Upper lobe of left lung (tissue), 6 donors: Measurements from ENCODE around the gene CRYBB2. TPM values are rescaled to one million over a fixed set of nuclear protein-coding genes. Genes with fewer than 3 reads are reported as not detected.
A peak's percentile ranks its signal among the peaks of the same experiment; 100 is the strongest.
"Not testable (repeated sequence)": the region's sequence is repeated elsewhere in the genome, so short reads cannot be mapped to it uniquely, and the experiment has no call there.

Source experiments
- ATAC-seq, 2 donors: fragments of 200-7000 bp; cut with Tn5 transposase; one replicate each; pipeline ENCODE4 v1.9.1; 2022; ENCODE audit warnings: mild to moderate bottlenecking in 2 of 2, moderate library complexity in 2 of 2; ENCODE audit not compliant: low FRiP score in 2 of 2
- DNase-seq, 2 donors: peaks; one replicate each; pipeline ENCODE4 v3.0.0-alpha.2; 2019 to 2020
- H3K27ac ChIP-seq, 4 donors: fragments of 200-600 bp; sonication (generic); one replicate each; pipeline ENCODE4 v1.5.1; 2016 to 2019
- H3K27me3 ChIP-seq, 4 donors: fragments of 200-600 bp; sonication (generic); one replicate each; pipeline ENCODE4 v1.5.1; 2017 to 2019
- H3K36me3 ChIP-seq, 4 donors: fragments of 200-600 bp; sonication (generic); one replicate each; pipeline ENCODE4 v1.5.1; 2016 to 2019
- H3K4me1 ChIP-seq, 4 donors: fragments of 200-600 bp; sonication (generic); one replicate each; pipeline ENCODE4 v1.5.1; 2018 to 2019
- H3K4me3 ChIP-seq, 4 donors: fragments of 200-600 bp; sonication (generic); one replicate each; pipeline ENCODE4 v1.5.1; 2017 to 2019; ENCODE audit warnings: mild to moderate bottlenecking in 2 of 4, moderate library complexity in 1 of 4
- H3K9me3 ChIP-seq, 4 donors: fragments of 200-600 bp; sonication (generic); one replicate each; pipeline ENCODE4 v1.5.1; 2018 to 2019
- EP300 ChIP-seq, 4 donors: sonication (generic); formaldehyde crosslinking; IDR thresholded peaks; one replicate each; pipeline ENCODE4 v1.5.1; 2017; ENCODE audit warnings: antibody characterized with exemption in 4 of 4, control low read depth in 2 of 4
- POLR2A ChIP-seq, 4 donors: fragments of 450-650 bp; IDR thresholded peaks; one replicate each; pipeline ENCODE4 v1.5.1; 2016 to 2017; ENCODE audit warnings: antibody characterized with exemption in 4 of 4, mild to moderate bottlenecking in 2 of 4
- POLR2AphosphoS5 ChIP-seq, 2 donors: sonication (generic); formaldehyde crosslinking; IDR thresholded peaks; one replicate each; pipeline ENCODE4 v1.5.1; 2017; ENCODE audit warnings: antibody characterized with exemption in 2 of 2
- WGBS, 2 donors: methylation state at CpG; one replicate each; pipeline ENCODE4 v1.1.5; 2017 to 2018; 5-methylcytosine and 5-hydroxymethylcytosine counted together
- total RNA-seq, 6 donors: library from RNA; depleted of rRNA in 4 of 6; stranded (reverse); fragments of >200 nt in 4 of 6; gene quantifications; one replicate each; pipeline versions ENCODE4 v1.1.0 to v1.2.1, GENCODE V29; 2016 to 2021
- TF ChIP-seq, protein P1 (sequence below), 6 experiments: fragments of 450-650 bp in 4 of 6; fragments of 200-600 bp in 2 of 6; sonication (generic) in 2 of 6; IDR thresholded peaks; one replicate each; pipeline ENCODE4 v1.5.1; 2016 to 2019; ENCODE audit warnings: antibody characterized with exemption in 6 of 6
- donor health status: DM: no; HTN: no; CAD: no; lungs with moderate emphysema.
- donor health status: DM: no; HTN: yes; CAD: no; lungs with severe emphysema.

CRYBB2 gene
- total RNA-seq, 6 donors from 2014 or later = 0.30 TPM; not detected in 5

DNA sequence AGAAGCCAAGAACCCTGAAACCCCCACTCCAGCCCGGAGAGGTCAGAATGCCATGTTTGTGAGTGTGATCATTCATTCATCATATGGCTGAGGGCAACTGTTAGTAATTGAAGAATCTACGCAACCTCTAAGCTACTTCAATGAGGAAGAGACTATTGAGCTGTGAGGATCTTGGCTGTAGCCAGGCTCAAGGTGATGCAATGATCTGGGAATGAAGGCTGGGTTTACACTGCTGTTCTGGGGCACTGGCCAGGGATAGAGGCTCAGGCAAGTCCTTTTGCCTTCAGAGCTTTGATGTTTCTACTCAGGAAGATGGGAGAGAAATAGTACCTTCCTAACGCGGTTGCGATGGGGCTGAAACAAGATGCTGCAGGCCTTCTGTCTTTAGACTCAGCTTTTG lies 12.9 kb downstream of the CRYBB2 start:
- Histone ChIP-seq H3K27me3 (no peaks in the 10 kb centered on the region), H3K4me3 (no peak overlapping the region), H3K4me1 (peaks cover 0 to 6% (median 2%) of the 10 kb centered on the region in 4 donors), H3K27ac (no peak overlapping the region), H3K36me3 (no peaks in the 10 kb centered on the region), H3K9me3 (no peaks in the 10 kb centered on the region)
- 72 to 82% methylated on average over 5 of the region's 5 CpGs for WGBS, 2 donors
- DNase-seq (no peak), ATAC-seq (no peak)
- no peak for TF ChIP-seq EP300 (IDR thresholded peaks at IDR 0.05)
- no peak for TF ChIP-seq POLR2AphosphoS5 (IDR thresholded peaks at IDR 0.05)
- TF ChIP-seq, protein P1, sequence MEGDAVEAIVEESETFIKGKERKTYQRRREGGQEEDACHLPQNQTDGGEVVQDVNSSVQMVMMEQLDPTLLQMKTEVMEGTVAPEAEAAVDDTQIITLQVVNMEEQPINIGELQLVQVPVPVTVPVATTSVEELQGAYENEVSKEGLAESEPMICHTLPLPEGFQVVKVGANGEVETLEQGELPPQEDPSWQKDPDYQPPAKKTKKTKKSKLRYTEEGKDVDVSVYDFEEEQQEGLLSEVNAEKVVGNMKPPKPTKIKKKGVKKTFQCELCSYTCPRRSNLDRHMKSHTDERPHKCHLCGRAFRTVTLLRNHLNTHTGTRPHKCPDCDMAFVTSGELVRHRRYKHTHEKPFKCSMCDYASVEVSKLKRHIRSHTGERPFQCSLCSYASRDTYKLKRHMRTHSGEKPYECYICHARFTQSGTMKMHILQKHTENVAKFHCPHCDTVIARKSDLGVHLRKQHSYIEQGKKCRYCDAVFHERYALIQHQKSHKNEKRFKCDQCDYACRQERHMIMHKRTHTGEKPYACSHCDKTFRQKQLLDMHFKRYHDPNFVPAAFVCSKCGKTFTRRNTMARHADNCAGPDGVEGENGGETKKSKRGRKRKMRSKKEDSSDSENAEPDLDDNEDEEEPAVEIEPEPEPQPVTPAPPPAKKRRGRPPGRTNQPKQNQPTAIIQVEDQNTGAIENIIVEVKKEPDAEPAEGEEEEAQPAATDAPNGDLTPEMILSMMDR (IDR thresholded peaks at IDR 0.05) = no peak
- no peak for TF ChIP-seq POLR2A (IDR thresholded peaks at IDR 0.05)

DNA sequence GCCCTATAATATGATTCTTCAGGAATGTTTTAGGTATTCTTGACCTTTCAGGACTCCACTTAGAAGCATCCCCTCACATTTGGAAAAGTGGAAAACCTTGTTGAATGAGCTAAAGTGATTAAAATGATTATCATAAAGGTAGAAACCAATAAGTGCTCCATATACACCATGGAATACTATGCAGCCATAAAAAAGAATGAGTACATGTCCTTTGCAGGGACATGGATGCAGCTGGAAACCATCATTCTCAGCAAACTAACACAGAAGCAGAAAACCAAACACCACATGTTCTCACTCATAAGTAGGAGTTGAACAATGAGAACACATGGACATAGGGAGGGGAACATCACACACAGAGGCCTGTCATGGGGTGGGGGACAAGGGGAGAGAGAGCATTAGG lies 14.3 kb downstream of the CRYBB2 start:
- H3K27me3 ChIP-seq, H3K36me3 ChIP-seq, H3K4me1 ChIP-seq, ATAC-seq, H3K4me3 ChIP-seq, H3K27ac ChIP-seq, H3K9me3 ChIP-seq, DNase-seq: not testable (repeated sequence)

DNA sequence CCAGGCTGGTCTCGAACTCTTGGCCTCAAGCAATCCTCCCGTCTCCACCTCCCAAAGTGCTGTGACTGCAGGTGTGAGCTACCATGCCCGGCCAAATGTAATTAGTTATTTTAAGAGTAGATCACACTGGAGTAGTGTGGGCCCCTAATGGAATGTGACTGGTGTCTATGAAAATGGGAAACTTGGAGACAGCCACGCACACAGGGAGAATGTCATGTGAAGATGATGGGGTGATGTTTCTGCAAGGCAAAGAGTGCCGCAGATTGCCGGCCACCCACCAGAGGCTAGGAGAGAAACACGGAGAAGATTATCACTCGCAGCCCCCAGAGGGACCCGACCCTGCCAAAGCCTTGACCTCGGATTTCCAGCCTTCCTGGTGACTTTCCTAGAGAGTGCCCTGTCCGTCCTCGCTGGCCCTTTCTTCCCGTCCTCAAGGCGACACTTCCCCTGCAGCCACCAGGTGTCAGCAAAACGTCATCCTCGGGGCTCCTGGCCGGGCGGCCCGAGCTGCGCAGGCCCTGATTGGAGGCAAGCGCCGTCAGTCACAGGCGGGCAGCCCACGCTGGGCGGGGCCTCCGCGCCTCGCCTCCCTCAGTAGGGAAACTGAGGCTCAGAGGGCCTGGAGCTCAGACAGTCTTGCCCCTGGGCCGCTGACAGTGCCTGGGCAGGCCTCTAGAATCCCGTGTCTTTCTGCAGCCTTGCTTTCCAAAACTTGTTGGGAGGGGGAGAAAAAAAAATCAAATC lies 16.3 kb downstream of the CRYBB2 start:
- H3K36me3 ChIP-seq = no peaks in the 10 kb centered on the region
- peak; percentile 72 to 91 for DNase-seq
- no peak overlapping the region for H3K27ac ChIP-seq
- no peak overlapping the region for H3K4me3 ChIP-seq
- no peak for TF ChIP-seq POLR2AphosphoS5 (IDR thresholded peaks at IDR 0.05)
- TF ChIP-seq EP300 (IDR thresholded peaks at IDR 0.05) = no peak
- TF ChIP-seq, protein P1 (IDR thresholded peaks at IDR 0.05) = peak in 5 of 6 experiments; percentile 49 to 75 (median 72)
- no peak for TF ChIP-seq POLR2A (IDR thresholded peaks at IDR 0.05)
- peaks cover 0 to 6% (median 2%) of the 10 kb centered on the region in 4 donors for H3K4me1 ChIP-seq
- H3K27me3 ChIP-seq = no peaks in the 10 kb centered on the region
- no peaks in the 10 kb centered on the region for H3K9me3 ChIP-seq
- ATAC-seq = peak; percentile 75 to 78
- 14 to 19% methylated on average over 21 to 30 of the region's 30 CpGs for WGBS, 2 donors

DNA sequence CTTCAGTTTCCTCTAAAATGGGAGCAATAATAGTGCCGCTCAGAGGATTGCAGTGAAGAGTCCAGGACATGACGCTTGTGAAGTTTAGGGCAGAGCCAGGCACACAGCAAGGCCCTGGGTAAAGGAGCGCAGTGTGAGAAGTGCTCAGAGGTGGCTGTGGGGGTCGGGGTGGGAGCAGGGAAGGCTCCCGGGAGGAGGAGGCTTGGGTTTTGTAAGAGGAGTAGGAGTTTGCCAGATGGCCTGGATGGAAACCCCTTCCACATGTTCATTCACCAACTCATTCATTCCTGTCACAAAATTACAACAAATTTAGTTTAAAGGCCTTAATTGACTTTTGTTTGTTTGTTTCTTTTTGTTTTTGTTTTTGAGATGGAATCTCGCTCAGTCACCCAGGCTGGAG lies 17.0 kb downstream of the CRYBB2 start:
- no peak for TF ChIP-seq POLR2AphosphoS5 (IDR thresholded peaks at IDR 0.05)
- TF ChIP-seq EP300 (IDR thresholded peaks at IDR 0.05) = no peak
- no peak overlapping the region for H3K27ac ChIP-seq
- no peak overlapping the region for H3K4me3 ChIP-seq
- no peaks in the 10 kb centered on the region for H3K36me3 ChIP-seq
- 83 to 90% methylated on average over 6 of the region's 6 CpGs for WGBS, 2 donors
- H3K27me3 ChIP-seq = no peaks in the 10 kb centered on the region
- no peaks in the 10 kb centered on the region for H3K9me3 ChIP-seq
- DNase-seq (no peak), ATAC-seq (no peak)
- peaks cover 0 to 6% (median 2%) of the 10 kb centered on the region in 4 donors for H3K4me1 ChIP-seq

DNA sequence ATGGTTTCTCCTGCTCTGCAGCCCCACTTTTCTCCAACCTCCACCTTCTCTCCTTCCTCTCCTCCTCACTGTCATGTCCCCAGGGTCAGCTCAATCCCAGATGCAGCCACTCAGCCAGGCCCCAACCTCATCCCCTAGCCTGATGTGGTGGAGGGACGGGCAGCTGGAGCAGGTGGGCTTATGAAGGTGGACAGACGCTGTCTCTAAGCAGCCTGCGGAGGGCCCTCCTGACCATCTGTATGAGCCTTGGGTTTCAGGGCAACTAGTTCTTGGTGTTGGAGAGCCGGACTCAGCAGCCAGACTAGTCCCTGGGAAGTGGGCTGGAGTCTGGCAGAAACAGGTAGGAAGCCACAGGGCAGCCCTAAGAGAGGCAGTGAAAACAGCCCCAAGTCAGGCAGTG lies 18.1 kb downstream of the CRYBB2 start:
- ATAC-seq = no peak
- H3K9me3 ChIP-seq = no peaks in the 10 kb centered on the region
- H3K36me3 ChIP-seq = no peaks in the 10 kb centered on the region
- 83 to 95% methylated on average over 4 of the region's 4 CpGs for WGBS, 2 donors
- no peak overlapping the region for H3K4me3 ChIP-seq
- TF ChIP-seq EP300 (IDR thresholded peaks at IDR 0.05) = no peak
- TF ChIP-seq POLR2AphosphoS5 (IDR thresholded peaks at IDR 0.05) = no peak
- TF ChIP-seq, protein P1 (IDR thresholded peaks at IDR 0.05) = no peak
- TF ChIP-seq POLR2A (IDR thresholded peaks at IDR 0.05) = no peak
- H3K27ac ChIP-seq = no peak overlapping the region
- H3K27me3 ChIP-seq = no peaks in the 10 kb centered on the region
- H3K4me1 ChIP-seq = peaks cover 0 to 6% (median 2%) of the 10 kb centered on the region in 4 donors
- DNase-seq = no peak

DNA sequence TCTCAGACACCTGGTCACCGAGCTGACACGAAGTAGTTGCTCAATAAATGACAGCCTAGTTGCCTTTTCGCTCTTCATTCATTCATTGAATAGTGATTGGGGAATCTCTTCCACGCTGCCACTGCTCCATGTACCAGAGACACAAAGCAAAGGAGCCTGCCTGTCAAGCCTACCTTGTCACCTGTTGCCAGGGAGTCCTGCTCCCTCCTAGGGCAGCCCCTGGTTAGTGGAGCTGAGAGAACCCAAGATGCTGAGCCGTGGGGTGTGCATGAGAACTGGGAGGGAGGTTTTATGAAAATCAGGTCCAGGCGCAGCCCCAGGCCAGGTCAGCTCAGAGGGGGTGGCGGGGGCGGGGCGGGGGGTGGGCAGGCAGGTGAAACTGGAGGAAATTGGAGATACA lies 18.6 kb downstream of the CRYBB2 start:
- not testable (repeated sequence) for ATAC-seq, DNase-seq, H3K4me1 ChIP-seq, H3K36me3 ChIP-seq, H3K9me3 ChIP-seq, H3K27ac ChIP-seq, H3K27me3 ChIP-seq, H3K4me3 ChIP-seq
- 63 to 72% methylated on average over 3 to 9 of the region's 9 CpGs for WGBS, 2 donors

DNA sequence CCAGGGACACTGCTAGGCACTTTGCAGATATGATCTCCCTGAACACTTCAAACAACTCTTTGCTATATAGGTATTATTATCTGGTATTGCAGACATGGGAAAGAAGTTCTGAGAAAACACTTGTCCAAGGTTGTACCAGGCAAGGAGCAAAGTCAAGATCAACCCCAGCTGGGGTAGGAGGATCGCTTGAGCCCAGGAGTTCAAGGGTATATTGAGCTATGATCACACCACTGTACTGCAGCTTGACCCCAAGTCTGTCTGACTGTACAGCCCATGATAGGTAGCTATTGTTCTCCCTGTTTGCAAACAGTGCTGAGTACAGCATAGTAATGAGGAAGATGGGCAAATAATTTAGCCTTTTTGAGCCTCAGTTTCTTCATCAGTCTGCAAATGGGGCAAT lies 35.7 kb downstream of the CRYBB2 start:
- H3K4me1 ChIP-seq, H3K27ac ChIP-seq, H3K36me3 ChIP-seq, DNase-seq, H3K4me3 ChIP-seq, H3K27me3 ChIP-seq, H3K9me3 ChIP-seq, ATAC-seq: not testable (repeated sequence)
- 57 to 62% methylated on average over 1 of the region's 1 CpG for WGBS, 2 donors

DNA sequence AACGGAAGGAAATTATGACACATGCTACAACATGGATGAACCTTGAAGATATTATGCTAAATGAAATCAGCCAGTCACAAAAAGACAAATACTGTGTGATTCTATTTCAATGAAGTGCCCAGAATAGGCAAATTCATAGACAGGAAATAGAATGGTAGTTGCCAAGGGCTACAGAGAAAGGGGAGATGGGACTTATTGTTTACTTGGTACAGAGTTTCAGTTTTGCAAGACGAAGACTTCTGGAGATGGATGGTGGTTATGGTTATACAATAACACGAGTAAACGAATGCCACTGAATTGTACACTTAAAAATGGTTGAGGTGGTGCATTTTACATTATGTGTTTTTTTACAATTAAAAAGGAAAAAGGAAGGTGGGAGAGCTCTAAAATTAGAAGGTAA lies 48.1 kb downstream of the CRYBB2 start:
- 62 to 85% methylated on average over 4 of the region's 4 CpGs for WGBS, 2 donors
- not testable (repeated sequence) for H3K27ac ChIP-seq, H3K4me1 ChIP-seq, H3K4me3 ChIP-seq, ATAC-seq, H3K36me3 ChIP-seq, H3K27me3 ChIP-seq, DNase-seq
- H3K9me3 ChIP-seq = peaks cover 0 to 13% (median 7%) of the 10 kb centered on the region in 4 donors

DNA sequence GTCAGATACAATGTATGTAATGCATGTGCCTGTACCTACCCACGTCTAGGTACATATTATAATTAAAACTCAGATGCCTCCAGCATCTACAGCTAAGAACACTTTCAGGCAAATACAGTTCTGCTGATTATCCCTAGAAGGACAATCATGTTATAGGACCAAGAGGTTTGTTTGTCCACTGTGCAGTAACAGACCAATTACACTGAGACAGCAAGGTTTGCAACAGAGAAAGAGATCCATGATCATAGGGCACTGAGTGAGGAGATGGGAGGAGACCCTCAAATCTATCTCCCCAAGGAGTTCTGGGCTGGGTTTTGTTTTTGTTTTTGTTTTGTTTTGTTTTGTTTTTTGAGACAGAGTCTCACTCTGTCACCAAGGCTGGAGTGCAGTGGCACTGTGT lies 49.5 kb downstream of the CRYBB2 start:
- DNase-seq, H3K4me1 ChIP-seq, H3K27me3 ChIP-seq, H3K4me3 ChIP-seq, H3K27ac ChIP-seq, ATAC-seq, H3K36me3 ChIP-seq: not testable (repeated sequence)
- peaks cover 0 to 13% (median 7%) of the 10 kb centered on the region in 4 donors for H3K9me3 ChIP-seq
- WGBS, 2 donors = 83 to 88% methylated on average over 1 of the region's 1 CpG
